Osteocyte (in vitro differentiated cells): ENCODE data around the gene PNMA8C. TPM values are rescaled to one million over a fixed set of nuclear protein-coding genes. Genes with fewer than 3 reads are reported as not detected.

Experiments
- DNase-seq: peaks from one replicate; pipeline ENCODE4 v3.0.0; 2021; ENCODE audit warnings: mixed read lengths; ENCODE audit not compliant: unreplicated experiment; ENCODE audit errors: extremely low spot score
- H3K27ac Mint-ChIP-seq: one replicate; pipeline ENCODE4 v1.8.0; 2021; ENCODE audit warnings: mild to moderate bottlenecking, mixed read lengths; ENCODE audit not compliant: unreplicated experiment
- H3K27me3 Mint-ChIP-seq: one replicate; pipeline ENCODE4 v1.8.0; 2021; ENCODE audit warnings: mixed read lengths; ENCODE audit not compliant: unreplicated experiment
- H3K36me3 Mint-ChIP-seq: one replicate; pipeline ENCODE4 v1.8.0; 2021; ENCODE audit warnings: mixed read lengths; ENCODE audit not compliant: unreplicated experiment
- H3K4me1 Mint-ChIP-seq: one replicate; pipeline ENCODE4 v1.8.0; 2021; ENCODE audit warnings: mixed read lengths; ENCODE audit not compliant: unreplicated experiment
- H3K4me3 Mint-ChIP-seq: one replicate; pipeline ENCODE4 v1.8.0; 2021; ENCODE audit warnings: mild to moderate bottlenecking, moderate library complexity, mixed read lengths; ENCODE audit not compliant: unreplicated experiment
- H3K9me3 Mint-ChIP-seq: one replicate; pipeline ENCODE4 v1.8.0; 2021; ENCODE audit warnings: mixed read lengths; ENCODE audit not compliant: unreplicated experiment
- total RNA-seq: library from RNA; stranded (reverse); gene quantifications from 2 replicates; pipeline ENCODE4 v1.2.1, GENCODE V29; 2021
- TF ChIP-seq, protein P1 (sequence below): fragments of 200-600 bp; sonication (generic); IDR thresholded peaks from 2 replicates; pipeline ENCODE4 v1.5.0; 2021; ENCODE audit warnings: antibody characterized with exemption, mild to moderate bottlenecking, moderate library complexity

The PNMA8C gene
- total RNA-seq, 1 donor from 2014 or later = 0.11 TPM

DNA sequence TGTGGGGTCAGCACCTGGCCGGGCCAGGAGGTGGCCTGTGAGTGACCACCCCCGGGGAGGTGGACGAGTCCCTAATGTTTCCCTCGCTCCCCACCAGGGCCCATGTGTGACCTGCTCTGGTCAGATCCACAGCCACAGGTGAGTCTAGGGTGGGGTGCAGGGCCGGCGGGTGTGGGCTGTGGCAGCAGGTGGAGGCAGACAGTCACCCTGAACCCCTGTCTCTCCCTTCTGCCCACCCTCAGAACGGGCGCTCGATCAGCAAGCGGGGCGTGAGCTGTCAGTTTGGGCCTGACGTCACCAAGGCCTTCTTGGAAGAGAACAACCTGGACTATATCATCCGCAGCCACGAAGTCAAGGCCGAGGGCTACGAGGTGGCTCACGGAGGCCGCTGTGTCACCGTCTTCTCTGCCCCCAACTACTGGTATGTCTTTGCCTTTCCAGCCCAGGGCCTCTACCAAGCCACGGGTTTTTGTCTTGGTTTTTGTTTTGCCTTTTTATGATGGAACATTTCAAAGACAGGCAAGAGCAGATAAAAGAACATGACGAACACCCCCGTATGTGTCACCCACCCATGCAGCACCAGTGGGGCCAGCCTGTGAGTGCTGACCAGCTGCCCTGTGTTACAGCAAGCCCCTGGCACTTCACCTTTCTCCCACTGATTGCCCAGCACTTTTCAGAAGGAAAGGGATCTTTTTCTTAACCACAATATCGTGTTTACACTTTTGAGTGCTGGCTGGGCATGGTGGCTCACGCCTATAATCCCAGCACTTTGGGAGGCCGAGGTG is 40.2 kb downstream of the PNMA8C start:
- H3K27ac Mint-ChIP-seq = no peak overlapping the region
- peaks cover 31% of the 10 kb centered on the region for H3K36me3 Mint-ChIP-seq
- TF ChIP-seq, protein P1, sequence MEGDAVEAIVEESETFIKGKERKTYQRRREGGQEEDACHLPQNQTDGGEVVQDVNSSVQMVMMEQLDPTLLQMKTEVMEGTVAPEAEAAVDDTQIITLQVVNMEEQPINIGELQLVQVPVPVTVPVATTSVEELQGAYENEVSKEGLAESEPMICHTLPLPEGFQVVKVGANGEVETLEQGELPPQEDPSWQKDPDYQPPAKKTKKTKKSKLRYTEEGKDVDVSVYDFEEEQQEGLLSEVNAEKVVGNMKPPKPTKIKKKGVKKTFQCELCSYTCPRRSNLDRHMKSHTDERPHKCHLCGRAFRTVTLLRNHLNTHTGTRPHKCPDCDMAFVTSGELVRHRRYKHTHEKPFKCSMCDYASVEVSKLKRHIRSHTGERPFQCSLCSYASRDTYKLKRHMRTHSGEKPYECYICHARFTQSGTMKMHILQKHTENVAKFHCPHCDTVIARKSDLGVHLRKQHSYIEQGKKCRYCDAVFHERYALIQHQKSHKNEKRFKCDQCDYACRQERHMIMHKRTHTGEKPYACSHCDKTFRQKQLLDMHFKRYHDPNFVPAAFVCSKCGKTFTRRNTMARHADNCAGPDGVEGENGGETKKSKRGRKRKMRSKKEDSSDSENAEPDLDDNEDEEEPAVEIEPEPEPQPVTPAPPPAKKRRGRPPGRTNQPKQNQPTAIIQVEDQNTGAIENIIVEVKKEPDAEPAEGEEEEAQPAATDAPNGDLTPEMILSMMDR = no peak
- DNase-seq = no peak
- no peak overlapping the region for H3K4me3 Mint-ChIP-seq
- H3K27me3 Mint-ChIP-seq = no peaks in the 10 kb centered on the region
- H3K9me3 Mint-ChIP-seq = no peaks in the 10 kb centered on the region
- peaks cover 28% of the 10 kb centered on the region for H3K4me1 Mint-ChIP-seq

DNA sequence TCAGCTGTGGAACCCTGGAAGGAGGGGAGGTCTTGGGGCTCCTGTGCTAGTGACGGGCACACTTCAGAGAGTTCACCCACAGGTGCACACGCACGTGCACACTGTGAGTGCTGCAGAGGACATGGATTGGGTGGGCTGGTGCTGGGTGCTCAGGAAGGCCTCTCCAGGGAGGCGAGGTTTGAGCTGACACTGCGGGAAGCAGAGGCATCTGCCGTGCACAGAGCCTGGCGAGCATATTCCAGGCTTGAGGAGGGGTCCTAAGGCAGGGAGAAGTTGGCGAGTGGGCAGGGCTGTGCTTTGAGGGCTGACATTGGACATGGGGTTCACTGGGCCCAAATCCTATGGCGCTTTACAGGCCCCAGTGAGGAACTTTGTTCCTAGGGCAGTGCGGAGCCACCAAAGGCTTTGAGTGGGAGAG is 41.0 kb downstream of the PNMA8C start:
- peaks cover 32% of the 10 kb centered on the region for H3K36me3 Mint-ChIP-seq
- H3K4me3 Mint-ChIP-seq = no peak overlapping the region
- H3K9me3 Mint-ChIP-seq = no peaks in the 10 kb centered on the region
- TF ChIP-seq, protein P1 = no peak
- H3K4me1 Mint-ChIP-seq = peaks cover 20% of the 10 kb centered on the region
- no peaks in the 10 kb centered on the region for H3K27me3 Mint-ChIP-seq
- no peak for DNase-seq
- no peak overlapping the region for H3K27ac Mint-ChIP-seq

DNA sequence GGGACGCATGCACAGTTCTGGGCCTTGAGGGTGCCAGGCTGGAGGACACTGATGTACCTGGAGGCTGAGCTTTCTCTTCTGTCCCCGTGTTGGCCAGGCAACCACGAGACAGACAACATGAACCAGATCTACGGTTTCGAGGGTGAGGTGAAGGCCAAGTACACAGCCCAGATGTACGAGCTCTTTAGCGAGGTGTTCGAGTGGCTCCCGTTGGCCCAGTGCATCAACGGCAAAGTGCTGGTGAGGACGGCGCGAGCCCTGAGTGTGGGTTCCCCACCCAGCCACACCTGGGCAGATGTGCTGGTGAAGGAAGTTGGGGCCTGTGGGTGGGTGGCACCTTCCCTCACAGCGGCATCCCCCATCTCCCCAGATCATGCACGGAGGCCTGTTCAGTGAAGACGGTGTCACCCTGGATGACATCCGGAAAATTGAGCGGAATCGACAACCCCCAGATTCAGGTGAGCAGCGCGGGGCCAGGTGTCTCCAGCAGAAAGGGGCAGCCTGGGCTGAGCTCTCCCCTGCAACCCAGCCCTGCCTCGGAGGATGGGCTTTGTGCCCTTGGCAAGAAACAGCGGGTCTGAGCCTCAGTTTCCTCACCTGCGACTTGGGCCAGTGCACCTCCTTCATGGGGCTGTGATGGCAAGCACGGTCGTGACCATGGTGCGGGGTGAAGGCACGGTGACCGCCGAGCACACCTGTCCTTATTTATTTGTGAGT is 41.6 kb downstream of the PNMA8C start:
- Mint-ChIP-seq H3K27ac (no peak overlapping the region), H3K36me3 (peaks cover 38% of the 10 kb centered on the region), H3K4me3 (no peak overlapping the region), H3K9me3 (no peaks in the 10 kb centered on the region), H3K4me1 (peaks cover 15% of the 10 kb centered on the region), H3K27me3 (no peaks in the 10 kb centered on the region)
- TF ChIP-seq, protein P1 = no peak
- no peak for DNase-seq

DNA sequence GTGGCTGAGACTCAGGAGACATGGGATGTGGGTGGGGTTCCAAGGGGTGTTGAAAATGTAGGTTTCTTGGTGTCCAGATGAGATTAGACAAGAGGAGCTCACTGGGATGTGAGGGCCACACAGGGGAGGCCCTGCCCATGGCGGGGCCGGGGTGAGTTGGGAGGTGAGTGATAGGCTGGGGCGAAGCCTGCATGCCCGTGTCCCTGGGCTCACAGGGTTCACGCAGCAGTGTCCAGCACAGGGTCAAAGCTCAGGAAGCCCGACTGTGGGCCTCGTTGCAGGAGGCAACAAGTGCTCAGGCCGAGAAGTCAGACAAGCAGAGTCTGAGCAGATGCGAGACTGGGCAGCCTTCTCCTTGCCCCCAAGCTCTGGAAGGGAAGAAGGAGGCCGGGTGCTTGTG is 42.6 kb downstream of the PNMA8C start:
- no peaks in the 10 kb centered on the region for H3K27me3 Mint-ChIP-seq
- DNase-seq = no peak
- no peaks in the 10 kb centered on the region for H3K9me3 Mint-ChIP-seq
- H3K27ac Mint-ChIP-seq = no peak overlapping the region
- H3K4me3 Mint-ChIP-seq = no peak overlapping the region
- TF ChIP-seq, protein P1 = no peak
- peaks cover 37% of the 10 kb centered on the region for H3K36me3 Mint-ChIP-seq
- peaks cover 6% of the 10 kb centered on the region for H3K4me1 Mint-ChIP-seq

DNA sequence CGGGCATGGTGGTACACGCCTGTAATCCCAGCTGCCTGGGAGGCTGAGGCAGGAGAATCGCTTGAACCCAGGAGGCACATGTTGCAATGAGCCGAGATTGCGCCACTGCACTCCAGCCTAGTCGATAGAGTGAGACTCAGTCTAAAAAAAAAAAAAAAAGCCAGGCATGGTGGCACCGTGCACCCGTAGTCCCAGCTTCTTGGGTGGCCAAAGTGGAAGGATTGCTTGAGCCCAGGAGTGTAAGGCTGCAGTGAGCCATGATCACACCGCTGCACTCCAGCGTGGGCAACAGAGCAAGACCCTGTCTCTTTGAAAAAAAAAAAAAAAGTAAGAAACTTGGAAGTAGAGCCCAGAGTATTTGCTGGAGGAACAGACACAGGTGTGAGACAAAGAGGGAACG is 43.1 kb downstream of the PNMA8C start:
- Mint-ChIP-seq H3K27ac (no peak overlapping the region), H3K4me3 (no peak overlapping the region), H3K4me1 (peaks cover 2% of the 10 kb centered on the region), H3K36me3 (peaks cover 41% of the 10 kb centered on the region), H3K27me3 (no peaks in the 10 kb centered on the region), H3K9me3 (no peaks in the 10 kb centered on the region)
- TF ChIP-seq, protein P1 = no peak
- DNase-seq = no peak
